ENCODE data around the gene APOBEC3A. TPM values are rescaled to one million over a fixed set of nuclear protein-coding genes. Genes with fewer than 3 reads are reported as not detected.

The APOBEC3A gene
- total RNA-seq (2022; extraction: Qiagen RNA extraction; ENCODE audit: low read depth), result not detected in 5 replicates

GRCh38 chr22:38957046-38957770 lies at the start of gene APOBEC3A:
APOBEC3A (plus strand) TSS chr22:38957609; CDS start chr22:38957692, 83 bp downstream.

GRCh38 chr22:38981992-38982927 lies 24.9 kb downstream of the APOBEC3A start, which contains the start of gene APOBEC3B:
APOBEC3B (plus strand) TSS chr22:38982347; CDS start chr22:38982454, 107 bp downstream.

Other genes with a start within 250 kb of the APOBEC3A start
- 22.9 to 37.2 TPM (median 33.4 TPM) in 5 replicates for gene SUN2, start 201.6 kb upstream of the APOBEC3A start, total RNA-seq (2022; extraction: Qiagen RNA extraction; ENCODE audit: low read depth)
- gene DNAL4, start 163.5 kb upstream of the APOBEC3A start, total RNA-seq (2022; extraction: Qiagen RNA extraction; ENCODE audit: low read depth), result 8.0 to 11.6 TPM (median 10.5 TPM) in 5 replicates
- gene NPTXR, start 113.6 kb upstream of the APOBEC3A start, total RNA-seq (2022; extraction: Qiagen RNA extraction; ENCODE audit: low read depth), result 10.0 to 14.7 TPM (median 11.2 TPM) in 5 replicates
- 27.3 to 33.9 TPM (median 31.3 TPM) in 5 replicates for gene CBX6, start 85.4 kb upstream of the APOBEC3A start, total RNA-seq (2022; extraction: Qiagen RNA extraction; ENCODE audit: low read depth)
- gene APOBEC3B, start 24.7 kb downstream of the APOBEC3A start, total RNA-seq (2022; extraction: Qiagen RNA extraction; ENCODE audit: low read depth), result 29.1 to 36.5 TPM (median 30.0 TPM) in 5 replicates
- gene APOBEC3C, start 56.6 kb downstream of the APOBEC3A start, total RNA-seq (2022; extraction: Qiagen RNA extraction; ENCODE audit: low read depth), result 25.4 to 28.4 TPM (median 26.5 TPM) in 5 replicates
- gene APOBEC3D, start 63.5 kb downstream of the APOBEC3A start, total RNA-seq (2022; extraction: Qiagen RNA extraction; ENCODE audit: low read depth), result 0.09 to 0.60 TPM (median 0.20 TPM) in 3 of 5 replicates, not detected in the others
- gene APOBEC3F, start 83.3 kb downstream of the APOBEC3A start, total RNA-seq (2022; extraction: Qiagen RNA extraction; ENCODE audit: low read depth), result 1.9 to 2.8 TPM (median 2.1 TPM) in 5 replicates
- not detected in 5 replicates for gene APOBEC3G, start 119.7 kb downstream of the APOBEC3A start, total RNA-seq (2022; extraction: Qiagen RNA extraction; ENCODE audit: low read depth)
- gene APOBEC3H, start 139.6 kb downstream of the APOBEC3A start, total RNA-seq (2022; extraction: Qiagen RNA extraction; ENCODE audit: low read depth), result 0.19 to 0.51 TPM (median 0.34 TPM) in 4 of 5 replicates, not detected in the other
- gene CBX7, start 195.1 kb downstream of the APOBEC3A start, total RNA-seq (2022; extraction: Qiagen RNA extraction; ENCODE audit: low read depth), result 0.58 to 1.6 TPM (median 1.1 TPM) in 5 replicates